Stimulated activated CD4-positive, alpha-beta T cell treated with anti-CD3 and anti-CD28 coated beads, Interleukin-15, amount 100 ng/mL, for 1 hour (primary cell): ENCODE data around the gene LIN37.
"Not testable (repeated sequence)": the region's sequence is repeated elsewhere in the genome, so short reads cannot be mapped to it uniquely, and the experiment has no call there.

Experiments used
- DNase-seq, 2 donors: peaks; one replicate each; pipeline ENCODE4 v3.0.0-alpha.2; 2020; ENCODE audit warnings: low read depth in 1 of 2, low spot score in 1 of 2

The LIN37 gene

DNA sequence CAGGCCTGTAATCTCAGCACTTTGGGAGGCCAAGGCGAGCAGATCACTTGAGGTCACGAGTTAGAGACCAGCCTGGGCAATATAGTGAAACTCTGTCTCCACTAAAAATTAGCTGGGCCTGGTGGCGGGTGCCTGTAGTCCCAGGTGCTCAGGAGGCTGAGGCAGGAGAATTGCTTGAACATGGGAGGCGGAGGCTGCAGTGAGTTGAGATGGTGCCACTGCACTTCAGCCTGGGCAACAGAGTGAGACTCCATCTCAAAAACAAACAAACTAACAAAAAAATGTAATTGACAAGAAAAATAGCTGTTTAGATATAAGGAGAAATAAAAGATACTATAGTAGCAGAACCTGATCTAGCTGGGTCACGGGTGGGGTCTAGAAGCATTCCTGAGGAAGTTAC lies 24.0 kb downstream of the LIN37 start:
- DNase-seq = not testable (repeated sequence)

- no peak for DNase-seq
Observed at GRCh38 chr19:35773020-35773806, 24.8 kb downstream of the LIN37 start.

DNA sequence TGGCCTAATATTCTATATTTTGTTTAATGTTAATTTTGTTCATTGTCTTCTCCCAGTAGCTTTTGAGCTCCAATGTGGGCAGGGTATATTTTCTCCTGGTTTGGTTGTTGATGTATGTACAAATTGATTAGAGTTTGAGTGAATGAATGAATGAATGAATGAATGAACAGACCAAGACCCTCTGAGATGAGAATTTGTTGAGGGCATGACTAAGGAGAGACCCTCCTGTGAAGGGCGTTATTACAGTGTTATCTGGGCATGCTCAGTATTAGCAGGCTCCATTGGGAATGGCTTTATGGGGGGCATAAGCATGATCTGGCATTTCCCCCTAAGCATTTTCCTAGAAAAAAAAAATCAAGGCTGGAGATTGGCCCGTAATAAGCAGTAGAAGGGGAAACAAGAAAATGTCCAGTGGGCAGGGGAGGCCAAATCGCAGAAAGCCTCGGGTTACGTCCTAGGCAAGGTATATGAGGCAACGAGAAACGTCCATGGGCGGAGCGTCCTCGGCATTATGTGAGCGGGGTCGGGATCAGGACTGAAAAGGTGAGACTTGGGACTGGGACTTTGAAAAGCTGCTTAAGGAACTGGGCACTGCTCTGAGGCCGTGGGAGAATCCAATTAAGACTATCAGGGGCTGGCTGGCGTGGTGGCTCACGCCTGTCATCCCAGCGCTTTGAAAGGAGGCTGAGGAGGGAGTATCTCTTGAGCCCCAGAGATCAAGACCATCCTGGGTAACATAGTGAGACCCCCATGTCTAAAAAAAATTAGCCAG lies 26.1 kb downstream of the LIN37 start:
- DNase-seq = no peak

GRCh38 chr19:35775046-35775297 lies 26.6 kb downstream of the LIN37 start:
- no peak for DNase-seq

DNA sequence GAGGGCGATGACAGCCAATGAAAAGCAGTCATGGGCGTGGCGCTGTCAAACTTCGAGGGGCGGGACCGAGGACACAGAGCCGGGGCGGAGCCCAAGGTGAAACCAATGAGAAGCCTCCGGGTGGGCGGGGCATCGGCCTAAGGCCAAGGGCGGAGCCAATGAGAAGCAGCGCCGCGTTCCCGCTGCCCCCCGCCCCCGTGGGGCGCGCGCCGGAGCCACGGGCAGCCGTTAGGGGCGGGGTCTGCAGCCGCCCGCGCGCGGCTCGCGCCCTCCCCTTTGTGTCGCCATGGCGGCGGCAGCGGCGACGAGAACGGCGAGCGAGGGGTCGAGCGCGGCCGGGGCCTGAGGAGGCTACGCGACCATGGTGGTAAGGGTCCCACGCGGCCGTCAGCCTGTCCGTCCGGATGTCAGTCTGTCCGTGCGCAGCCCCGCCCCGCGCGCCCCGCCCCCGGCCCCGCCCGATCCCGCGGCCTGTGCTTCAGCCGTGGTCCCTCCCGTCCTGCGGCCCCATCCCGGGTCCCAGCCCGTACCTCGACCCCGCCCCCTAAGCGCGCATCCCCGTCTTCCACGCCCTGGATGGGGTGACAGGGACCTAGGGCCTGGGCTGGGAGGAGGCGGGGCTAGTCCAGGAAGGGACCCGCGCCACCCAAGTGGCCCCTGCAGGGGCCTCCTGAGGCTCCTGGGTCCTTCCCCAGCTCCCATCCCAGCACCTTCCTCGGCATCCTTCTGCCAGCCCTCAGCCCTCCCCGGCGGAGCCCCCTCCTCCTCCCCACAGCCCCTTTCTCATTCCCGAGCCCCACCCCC lies 27.1 kb downstream of the LIN37 start, which contains the start of gene ARHGAP33:
ARHGAP33 (plus strand) TSS at position 267 of the 804 bp plus-strand sequence; CDS start at position 362, 95 bp downstream.
- peak; percentile 97 for DNase-seq

- DNase-seq = no peak
Observed at GRCh38 chr19:35776102-35776788, 27.9 kb downstream of the LIN37 start.

DNA sequence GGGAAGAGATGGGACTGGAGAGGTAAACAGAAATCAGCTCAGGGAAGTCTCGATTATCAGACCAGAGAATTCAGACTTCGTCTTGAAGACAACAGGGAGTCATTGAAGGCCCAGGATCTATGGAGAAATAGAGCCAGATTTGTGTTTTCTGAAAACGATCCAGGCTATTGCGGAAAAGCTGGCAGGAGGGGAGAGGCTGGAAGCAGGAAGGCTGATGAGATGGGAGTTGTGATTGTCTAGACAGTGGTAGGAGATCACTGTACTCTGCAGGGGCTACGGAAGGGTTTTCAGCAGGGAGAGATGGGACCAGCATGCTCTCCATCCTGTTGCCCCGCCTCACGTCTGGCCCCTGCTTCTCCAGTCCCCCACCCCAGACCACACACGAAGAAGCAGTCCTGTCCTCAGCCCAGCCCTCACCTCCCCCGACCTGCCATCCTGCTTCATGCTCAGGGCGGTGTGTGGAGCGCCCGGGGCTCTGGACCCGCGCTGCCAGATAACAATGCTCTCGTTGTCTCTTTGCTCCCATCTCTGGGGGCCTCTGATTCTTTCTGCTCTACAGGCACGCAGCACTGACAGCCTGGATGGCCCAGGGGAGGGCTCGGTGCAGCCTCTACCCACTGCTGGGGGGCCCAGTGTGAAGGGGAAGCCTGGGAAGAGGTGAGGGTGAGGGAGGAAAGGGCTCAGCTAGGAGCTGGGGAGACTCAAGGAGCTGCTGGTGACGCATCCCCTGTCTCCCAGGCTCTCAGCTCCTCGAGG lies 28.9 kb downstream of the LIN37 start:
- no peak for DNase-seq

DNA sequence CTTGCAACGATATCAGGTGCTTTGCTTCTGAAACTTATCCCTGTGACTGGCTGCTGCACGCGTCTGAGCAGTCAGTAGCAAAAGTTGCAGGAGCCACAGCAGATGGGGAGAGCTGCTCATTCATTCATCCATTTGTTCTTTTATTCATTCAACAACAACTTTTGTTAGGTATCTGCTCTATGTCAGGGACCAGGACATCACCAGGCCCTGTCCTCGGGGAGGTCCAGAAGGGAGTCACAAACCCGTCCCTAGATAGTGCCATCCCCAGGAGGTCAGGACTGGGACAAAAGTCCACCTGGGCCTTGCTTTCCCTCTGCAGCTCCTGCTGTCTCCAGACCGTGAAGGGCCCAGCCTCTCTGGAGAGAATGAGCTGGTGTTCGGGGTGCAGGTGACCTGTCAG lies 29.6 kb downstream of the LIN37 start:
- no peak for DNase-seq

- no peak for DNase-seq
Observed at GRCh38 chr19:35779033-35779432, 30.7 kb downstream of the LIN37 start.

DNA sequence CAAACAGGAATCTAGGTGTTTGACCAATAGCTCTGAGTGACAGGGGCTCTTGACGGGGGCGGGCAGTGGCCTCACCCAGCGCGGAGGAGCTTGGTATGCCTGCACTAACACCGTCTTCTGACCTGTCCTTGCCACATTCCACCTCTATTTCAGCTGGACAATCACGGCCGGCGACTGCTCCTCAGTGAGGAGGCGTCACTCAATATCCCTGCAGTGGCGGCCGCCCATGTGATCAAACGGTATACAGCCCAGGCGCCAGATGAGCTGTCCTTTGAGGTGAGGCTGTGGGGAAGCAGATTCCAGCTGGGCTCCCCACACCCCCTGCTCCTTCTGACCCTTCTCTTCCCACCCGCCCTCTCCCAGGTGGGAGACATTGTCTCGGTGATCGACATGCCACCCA lies 31.7 kb downstream of the LIN37 start:
- no peak for DNase-seq

GRCh38 chr19:35780717-35781116 lies 32.3 kb downstream of the LIN37 start:
- no peak for DNase-seq

DNA sequence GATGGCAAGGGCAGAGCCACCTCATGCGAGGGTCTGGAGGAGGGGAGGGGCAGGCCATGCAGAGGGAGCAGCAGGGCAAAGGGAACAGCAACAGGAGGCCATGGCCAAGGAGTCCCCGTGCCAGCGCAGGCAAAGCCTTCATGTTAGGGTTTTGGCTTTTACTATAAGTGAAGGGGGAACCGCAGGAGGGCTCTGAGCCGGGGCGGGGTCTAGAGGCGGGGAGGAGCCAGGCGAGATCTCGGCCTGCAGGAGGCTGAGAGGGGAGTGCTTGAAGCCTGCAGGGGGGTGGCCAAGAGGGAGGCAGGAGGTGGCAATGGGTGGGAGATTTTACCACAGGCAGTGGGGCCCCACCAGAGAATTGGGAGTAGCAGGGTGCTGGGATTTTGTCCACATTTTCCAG lies 33.3 kb downstream of the LIN37 start:
- DNase-seq = no peak

DNA sequence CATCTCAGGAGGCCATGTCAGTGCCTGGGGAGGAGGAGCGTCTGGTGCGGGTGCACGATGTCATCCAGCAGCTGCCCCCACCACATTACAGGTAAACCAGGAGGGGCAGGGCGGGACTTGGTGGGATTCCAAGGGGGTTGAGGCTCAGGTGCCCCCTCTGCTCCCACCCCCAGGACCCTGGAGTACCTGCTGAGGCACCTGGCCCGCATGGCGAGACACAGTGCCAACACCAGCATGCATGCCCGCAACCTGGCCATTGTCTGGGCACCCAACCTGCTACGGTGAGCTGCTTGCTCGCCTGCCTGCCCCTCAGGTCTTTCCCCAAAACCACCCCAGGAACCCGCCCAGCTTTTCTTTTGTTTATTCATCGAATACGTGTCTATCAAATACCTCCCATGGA lies 34.2 kb downstream of the LIN37 start:
- no peak for DNase-seq

- no peak for DNase-seq
Observed at GRCh38 chr19:35783469-35784434, 35.4 kb downstream of the LIN37 start.

DNA sequence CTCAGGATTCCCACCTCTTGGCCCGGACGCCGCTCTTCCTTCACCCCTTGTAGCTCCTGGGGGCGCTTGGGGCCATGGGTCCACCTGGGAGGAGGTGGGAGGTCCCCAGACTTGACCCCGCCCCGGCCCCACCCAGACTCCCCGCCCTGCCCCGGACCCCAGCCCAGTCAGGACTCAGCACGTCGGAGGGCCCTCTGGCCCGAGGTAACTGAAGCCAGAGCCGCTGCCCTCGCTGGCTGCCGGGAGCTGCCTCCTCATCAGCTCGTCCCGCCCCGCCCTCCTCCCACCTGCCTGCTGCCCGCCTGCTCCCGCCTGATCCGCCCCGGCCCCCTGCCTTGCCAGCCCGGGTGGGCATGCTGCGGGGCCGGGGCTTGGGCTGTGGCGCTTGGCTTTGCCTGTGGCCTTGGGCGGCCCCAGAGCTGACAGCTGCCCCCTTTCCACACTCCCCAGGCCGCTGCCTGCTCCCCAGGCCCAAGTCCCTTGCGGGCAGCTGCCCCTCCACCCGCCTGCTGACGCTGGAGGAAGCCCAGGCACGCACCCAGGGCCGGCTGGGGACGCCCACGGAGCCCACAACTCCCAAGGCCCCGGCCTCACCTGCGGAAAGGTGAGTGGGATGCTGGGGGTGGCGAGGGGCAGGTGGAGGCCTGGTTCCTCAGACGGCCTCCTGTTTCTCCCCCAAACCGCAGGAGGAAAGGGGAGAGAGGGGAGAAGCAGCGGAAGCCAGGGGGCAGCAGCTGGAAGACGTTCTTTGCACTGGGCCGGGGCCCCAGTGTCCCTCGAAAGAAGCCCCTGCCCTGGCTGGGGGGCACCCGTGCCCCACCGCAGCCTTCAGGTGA lies 36.3 kb downstream of the LIN37 start:
- no peak for DNase-seq

DNA sequence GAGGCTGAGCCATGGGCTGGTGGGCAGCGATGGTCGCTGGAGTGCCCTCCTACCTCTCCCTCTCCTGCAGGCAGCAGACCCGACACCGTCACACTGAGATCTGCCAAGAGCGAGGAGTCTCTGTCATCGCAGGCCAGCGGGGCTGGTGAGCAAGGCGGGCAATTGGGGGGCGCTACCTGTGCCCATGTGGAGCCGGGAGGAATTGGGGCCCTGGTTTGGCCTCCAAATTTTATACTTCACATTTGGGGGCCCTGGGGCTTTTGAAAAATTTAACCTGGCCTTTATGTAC lies 36.9 kb downstream of the LIN37 start:
- DNase-seq = no peak

DNA sequence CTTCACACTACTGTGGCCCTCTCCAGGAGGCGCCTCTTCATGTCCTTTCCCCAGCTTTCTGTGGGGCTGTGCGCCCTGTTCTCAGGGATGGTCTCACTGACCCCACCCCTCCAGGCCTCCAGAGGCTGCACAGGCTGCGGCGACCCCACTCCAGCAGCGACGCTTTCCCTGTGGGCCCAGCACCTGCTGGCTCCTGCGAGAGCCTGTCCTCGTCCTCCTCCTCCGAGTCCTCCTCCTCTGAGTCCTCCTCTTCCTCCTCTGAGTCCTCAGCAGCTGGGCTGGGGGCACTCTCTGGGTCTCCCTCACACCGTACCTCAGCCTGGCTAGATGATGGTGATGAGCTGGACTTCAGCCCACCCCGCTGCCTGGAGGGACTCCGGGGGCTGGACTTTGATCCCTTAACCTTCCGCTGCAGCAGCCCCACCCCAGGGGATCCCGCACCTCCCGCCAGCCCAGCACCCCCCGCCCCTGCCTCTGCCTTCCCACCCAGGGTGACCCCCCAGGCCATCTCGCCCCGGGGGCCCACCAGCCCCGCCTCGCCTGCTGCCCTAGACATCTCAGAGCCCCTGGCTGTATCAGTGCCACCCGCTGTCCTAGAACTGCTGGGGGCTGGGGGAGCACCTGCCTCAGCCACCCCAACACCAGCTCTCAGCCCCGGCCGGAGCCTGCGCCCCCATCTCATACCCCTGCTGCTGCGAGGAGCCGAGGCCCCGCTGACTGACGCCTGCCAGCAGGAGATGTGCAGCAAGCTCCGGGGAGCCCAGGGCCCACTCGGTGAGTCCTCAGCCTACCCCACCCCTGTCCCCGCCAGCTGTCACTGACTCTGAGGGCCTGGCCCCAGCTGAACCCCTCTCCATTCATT lies 38.2 kb downstream of the LIN37 start:
- no peak for DNase-seq
